ENCODE data around the gene HAVCR1.
"Not testable (repeated sequence)": the region's sequence is repeated elsewhere in the genome, so short reads cannot be mapped to it uniquely, and the experiment has no call there.

Gene HAVCR1

GRCh38 chr5:157029457-157029856 lies 29.5 kb downstream of the HAVCR1 start:
- Histone ChIP-seq H3K9me3 (no peaks in the 10 kb centered on the region), H3K27me3 (no peaks in the 10 kb centered on the region), H3K4me3 (ENCODE audit: low read depth, low read length) (no peak overlapping the region), H3K36me3 (no peaks in the 10 kb centered on the region), H3K4me1 (no peaks in the 10 kb centered on the region)
- no peak for TF ChIP-seq CTCF (IDR thresholded peaks at IDR 0.05; ENCODE audit: low read depth, low read length)
- no peak for DNase-seq

GRCh38 chr5:157027663-157028062 lies 31.3 kb downstream of the HAVCR1 start:
- DNase-seq, H3K27me3 ChIP-seq: not testable (repeated sequence)

GRCh38 chr5:157026789-157027424 lies 32.0 kb downstream of the HAVCR1 start:
- H3K9me3 ChIP-seq = no peaks in the 10 kb centered on the region
- no peak overlapping the region for H3K4me3 ChIP-seq (ENCODE audit: low read depth, low read length)
- no peaks in the 10 kb centered on the region for H3K27me3 ChIP-seq
- H3K36me3 ChIP-seq = no peaks in the 10 kb centered on the region
- peak; percentile 52 for TF ChIP-seq CTCF (IDR thresholded peaks at IDR 0.05; ENCODE audit: low read depth, low read length)
- no peaks in the 10 kb centered on the region for H3K4me1 ChIP-seq
- DNase-seq = no peak

More at GRCh38 chr5:157027663-157028062, 31.3 kb downstream of the HAVCR1 start:
- not testable (repeated sequence) for H3K4me3 ChIP-seq (ENCODE audit: low read depth, low read length); H3K36me3 ChIP-seq; H3K9me3 ChIP-seq; H3K4me1 ChIP-seq

GRCh38 chr5:157025093-157025698 lies 33.7 kb downstream of the HAVCR1 start:
- H3K27me3 ChIP-seq = no peaks in the 10 kb centered on the region
- TF ChIP-seq CTCF (IDR thresholded peaks at IDR 0.05; ENCODE audit: low read depth, low read length) = no peak
- H3K4me1 ChIP-seq = no peaks in the 10 kb centered on the region
- H3K4me3 ChIP-seq (ENCODE audit: low read depth, low read length) = no peak overlapping the region
- DNase-seq = no peak
- no peaks in the 10 kb centered on the region for H3K9me3 ChIP-seq
- H3K36me3 ChIP-seq = no peaks in the 10 kb centered on the region

- Histone ChIP-seq H3K4me1 (no peaks in the 10 kb centered on the region), H3K27me3 (no peaks in the 10 kb centered on the region), H3K4me3 (ENCODE audit: low read depth, low read length) (no peak overlapping the region), H3K9me3 (no peaks in the 10 kb centered on the region), H3K36me3 (no peaks in the 10 kb centered on the region)
- no peak for TF ChIP-seq CTCF (IDR thresholded peaks at IDR 0.05; ENCODE audit: low read depth, low read length)
- no peak for DNase-seq
Measured at GRCh38 chr5:157024208-157024959, 34.5 kb downstream of the HAVCR1 start.

GRCh38 chr5:157022024-157022423 lies 36.9 kb downstream of the HAVCR1 start:
- no peaks in the 10 kb centered on the region for H3K9me3 ChIP-seq
- no peaks in the 10 kb centered on the region for H3K4me1 ChIP-seq
- no peaks in the 10 kb centered on the region for H3K27me3 ChIP-seq
- H3K4me3 ChIP-seq (ENCODE audit: low read depth, low read length) = no peak overlapping the region
- DNase-seq = no peak
- no peak for TF ChIP-seq CTCF (IDR thresholded peaks at IDR 0.05; ENCODE audit: low read depth, low read length)
- no peaks in the 10 kb centered on the region for H3K36me3 ChIP-seq

All from BE2C (cell line).